ENCODE measurements around the gene BCL2A1. TPM values are rescaled to one million over a fixed set of nuclear protein-coding genes. Genes with fewer than 3 reads are reported as not detected.
"Not testable (repeated sequence)": the region's sequence is repeated elsewhere in the genome, so short reads cannot be mapped to it uniquely, and the experiment has no call there.

Gene BCL2A1
- total RNA-seq = 0.30 TPM
- long read RNA-seq = 0 reads

- no peak for DNase-seq
- TF ChIP-seq CTCF (IDR thresholded peaks at IDR 0.05; ENCODE audit: borderline replicate concordance) = no peak
- H3K4me3 ChIP-seq = no peak within 1 kb of the TSS
- H3K27me3 ChIP-seq (ENCODE audit: low read depth) = no peaks in the 10 kb centered on the region
- intact Hi-C loops (cut with micrococcal nuclease) = no loop called here
- no peak within 1 kb of the TSS for H3K27ac ChIP-seq (replicated peaks)
- no peaks in the 10 kb centered on the region for H3K36me3 ChIP-seq
- H3K9me3 ChIP-seq (replicated peaks) = no peaks in the 10 kb centered on the region
- no peaks in the 10 kb centered on the region for H3K4me1 ChIP-seq
These were observed at the start of gene BCL2A1 for GRCh38 chr15:79970624-79971434. TSS of gene BCL2A1 (minus strand) at chr15:79971196. CDS start at chr15:79971119, 77 bp downstream.

- no peak for TF ChIP-seq CTCF (IDR thresholded peaks at IDR 0.05; ENCODE audit: borderline replicate concordance)
- Histone ChIP-seq H3K27ac (replicated peaks) (no peak overlapping the region), H3K36me3 (no peaks in the 10 kb centered on the region), H3K27me3 (ENCODE audit: low read depth) (peaks cover 8% of the 10 kb centered on the region), H3K4me3 (no peak overlapping the region), H3K4me1 (no peaks in the 10 kb centered on the region), H3K9me3 (replicated peaks) (no peaks in the 10 kb centered on the region)
- intact Hi-C loops (cut with micrococcal nuclease) = no loop called here
- DNase-seq = no peak
These were observed 49.7 kb upstream of the BCL2A1 start for GRCh38 chr15:80020731-80021130.

GRCh38 chr15:80020149-80020548 lies 49.2 kb upstream of the BCL2A1 start:
- H3K9me3 ChIP-seq (replicated peaks); H3K27ac ChIP-seq (replicated peaks); H3K36me3 ChIP-seq; H3K27me3 ChIP-seq (ENCODE audit: low read depth); H3K4me1 ChIP-seq; DNase-seq; intact Hi-C loops (cut with micrococcal nuclease); H3K4me3 ChIP-seq: not testable (repeated sequence)

- H3K4me1 ChIP-seq = no peaks in the 10 kb centered on the region
- H3K36me3 ChIP-seq = no peaks in the 10 kb centered on the region
- no peak overlapping the region for H3K27ac ChIP-seq (replicated peaks)
- TF ChIP-seq CTCF (IDR thresholded peaks at IDR 0.05; ENCODE audit: borderline replicate concordance) = no peak
- H3K9me3 ChIP-seq (replicated peaks) = peaks cover 9% of the 10 kb centered on the region
- intact Hi-C loops (cut with micrococcal nuclease) = no loop called here
- H3K4me3 ChIP-seq = no peak overlapping the region
- no peak for DNase-seq
- H3K27me3 ChIP-seq (ENCODE audit: low read depth) = peaks cover 8% of the 10 kb centered on the region
These were observed 48.3 kb upstream of the BCL2A1 start for GRCh38 chr15:80019168-80019745.

- DNase-seq; intact Hi-C loops (cut with micrococcal nuclease): not testable (repeated sequence)
These were observed 46.1 kb upstream of the BCL2A1 start for GRCh38 chr15:80017139-80017538.

GRCh38 chr15:80016506-80016905 lies 45.5 kb upstream of the BCL2A1 start:
- H3K4me1 ChIP-seq; H3K36me3 ChIP-seq; DNase-seq; H3K27me3 ChIP-seq (ENCODE audit: low read depth); H3K4me3 ChIP-seq; H3K27ac ChIP-seq (replicated peaks); intact Hi-C loops (cut with micrococcal nuclease): not testable (repeated sequence)
- H3K9me3 ChIP-seq (replicated peaks) = peaks cover 10% of the 10 kb centered on the region

More at GRCh38 chr15:80017139-80017538, 46.1 kb upstream of the BCL2A1 start:
- H3K4me3 ChIP-seq; H3K4me1 ChIP-seq; H3K27ac ChIP-seq (replicated peaks); H3K36me3 ChIP-seq; H3K27me3 ChIP-seq (ENCODE audit: low read depth): not testable (repeated sequence)
- peaks cover 10% of the 10 kb centered on the region for H3K9me3 ChIP-seq (replicated peaks)

GRCh38 chr15:80015156-80015555 lies 44.2 kb upstream of the BCL2A1 start:
- H3K9me3 ChIP-seq (replicated peaks) = peaks cover 10% of the 10 kb centered on the region
- no peak for DNase-seq
- no peaks in the 10 kb centered on the region for H3K36me3 ChIP-seq
- no peak for TF ChIP-seq CTCF (IDR thresholded peaks at IDR 0.05; ENCODE audit: borderline replicate concordance)
- intact Hi-C loops (cut with micrococcal nuclease) = no loop called here
- H3K4me3 ChIP-seq = no peak overlapping the region
- no peaks in the 10 kb centered on the region for H3K27me3 ChIP-seq (ENCODE audit: low read depth)
- H3K4me1 ChIP-seq = no peaks in the 10 kb centered on the region
- H3K27ac ChIP-seq (replicated peaks) = no peak overlapping the region

GRCh38 chr15:80014186-80014585 lies 43.2 kb upstream of the BCL2A1 start:
- H3K27me3 ChIP-seq (ENCODE audit: low read depth); intact Hi-C loops (cut with micrococcal nuclease): not testable (repeated sequence)

More at GRCh38 chr15:80014186-80014585, 43.2 kb upstream of the BCL2A1 start:
- not testable (repeated sequence) for H3K27ac ChIP-seq (replicated peaks); H3K4me3 ChIP-seq; H3K4me1 ChIP-seq; H3K36me3 ChIP-seq; DNase-seq
- peaks cover 10% of the 10 kb centered on the region for H3K9me3 ChIP-seq (replicated peaks)

Data from left ventricle myocardium inferior (tissue), 1 donor.